A673 (cell line): Measurements from ENCODE around the gene SPINK1. TPM values are rescaled to one million over a fixed set of nuclear protein-coding genes. Genes with fewer than 3 reads are reported as not detected.

Source experiments
- BruUV-seq: library from RNA; stranded (reverse); fragments of 400-500 nt; replicated peaks from 2 replicates; lab custom pipeline; 2021; lab: Mats Ljungman, UMichigan
- CTCF ChIA-PET: fragments of 300-600 bp; sonication (Branson Sonifier 250); formaldehyde crosslinking; loops from one replicate; lab custom pipeline; 2022; ENCODE audit warnings: antibody characterized with exemption; lab: Charles Lee
- POLR2A ChIA-PET: fragments of 300-600 bp; sonication (Branson Sonifier 250); formaldehyde crosslinking; loops from one replicate; lab custom pipeline; 2022; ENCODE audit warnings: antibody characterized with exemption; ENCODE audit not compliant: low non-redundant PET; lab: Charles Lee
- DNase-seq: peaks from one replicate; pipeline ENCODE4 v3.0.0-alpha.2; 2015; ENCODE audit warnings: low spot score
- H3K27ac ChIP-seq: fragments of 200-600 bp; sonication (generic); 2 replicates; pipeline ENCODE4 v1.5.1; 2016; ENCODE audit warnings: mixed run types, low read depth, mild to moderate bottlenecking, mixed read lengths, antibody characterized with exemption, low read length; ENCODE audit not compliant: poor library complexity, severe bottlenecking
- H3K27me3 ChIP-seq: fragments of 200-600 bp; sonication (generic); replicated peaks from 2 replicates; pipeline ENCODE4 v1.6.1; 2017; ENCODE audit warnings: mixed run types, low read depth, mild to moderate bottlenecking, mixed read lengths, antibody characterized with exemption, low read length; ENCODE audit not compliant: insufficient read depth, poor library complexity
- H3K36me3 ChIP-seq: fragments of 200-600 bp; sonication (generic); 2 replicates; pipeline ENCODE4 v1.6.1; 2016; ENCODE audit warnings: mixed run types, mild to moderate bottlenecking, mixed read lengths, antibody characterized with exemption, low read length; ENCODE audit not compliant: insufficient read depth, poor library complexity, severe bottlenecking
- H3K4me1 ChIP-seq: fragments of 200-600 bp; sonication (generic); 2 replicates; pipeline ENCODE4 v1.6.1; 2017; ENCODE audit warnings: mixed run types, mild to moderate bottlenecking, mixed read lengths, antibody characterized with exemption, low read length; ENCODE audit not compliant: insufficient read depth, poor library complexity, severe bottlenecking
- H3K4me3 ChIP-seq: fragments of 200-600 bp; sonication (generic); 2 replicates; pipeline ENCODE4 v1.5.1; 2016; ENCODE audit warnings: low read depth, mixed run types, mild to moderate bottlenecking, mixed read lengths, low read length; ENCODE audit not compliant: poor library complexity, severe bottlenecking
- H3K9me3 ChIP-seq: fragments of 200-600 bp; sonication (generic); 2 replicates; pipeline ENCODE4 v1.6.1; 2016; ENCODE audit warnings: mixed run types, low read depth, mild to moderate bottlenecking, mixed read lengths, antibody characterized with exemption, low read length; ENCODE audit not compliant: poor library complexity, severe bottlenecking
- EZH2 ChIP-seq: fragments of 200-600 bp; sonication (generic); IDR thresholded peaks from 2 replicates; pipeline ENCODE4 v1.6.1; 2017; ENCODE audit warnings: borderline replicate concordance, low read depth, mild to moderate bottlenecking, mixed read lengths, antibody characterized with exemption, low read length; ENCODE audit not compliant: poor library complexity, severe bottlenecking
- intact Hi-C: fragments of 100-400 bp; cut with micrococcal nuclease; formaldehyde crosslinking; loops from one replicate; pipeline ENCODE4 v1.10.0; 2022; ENCODE audit not compliant: unreplicated experiment
- total RNA-seq: library from RNA; stranded (reverse); gene quantifications from 2 replicates; pipeline ENCODE4 v1.2.3, GENCODE V29; 2021
- TF ChIP-seq, protein P1 (sequence below): fragments of 300-800, 200-600 bp; sonication (generic); conservative IDR thresholded peaks from 2 replicates; pipeline ENCODE4 v1.5.1; 2017; ENCODE audit warnings: low read depth, mild to moderate bottlenecking, antibody characterized with exemption, low read length, moderate library complexity, mixed read lengths

SPINK1 gene
- total RNA-seq, 1 experiment from 2014 or later: not detected

- POLR2A ChIA-PET: no interaction called here
- TF ChIP-seq, protein P1, sequence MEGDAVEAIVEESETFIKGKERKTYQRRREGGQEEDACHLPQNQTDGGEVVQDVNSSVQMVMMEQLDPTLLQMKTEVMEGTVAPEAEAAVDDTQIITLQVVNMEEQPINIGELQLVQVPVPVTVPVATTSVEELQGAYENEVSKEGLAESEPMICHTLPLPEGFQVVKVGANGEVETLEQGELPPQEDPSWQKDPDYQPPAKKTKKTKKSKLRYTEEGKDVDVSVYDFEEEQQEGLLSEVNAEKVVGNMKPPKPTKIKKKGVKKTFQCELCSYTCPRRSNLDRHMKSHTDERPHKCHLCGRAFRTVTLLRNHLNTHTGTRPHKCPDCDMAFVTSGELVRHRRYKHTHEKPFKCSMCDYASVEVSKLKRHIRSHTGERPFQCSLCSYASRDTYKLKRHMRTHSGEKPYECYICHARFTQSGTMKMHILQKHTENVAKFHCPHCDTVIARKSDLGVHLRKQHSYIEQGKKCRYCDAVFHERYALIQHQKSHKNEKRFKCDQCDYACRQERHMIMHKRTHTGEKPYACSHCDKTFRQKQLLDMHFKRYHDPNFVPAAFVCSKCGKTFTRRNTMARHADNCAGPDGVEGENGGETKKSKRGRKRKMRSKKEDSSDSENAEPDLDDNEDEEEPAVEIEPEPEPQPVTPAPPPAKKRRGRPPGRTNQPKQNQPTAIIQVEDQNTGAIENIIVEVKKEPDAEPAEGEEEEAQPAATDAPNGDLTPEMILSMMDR: no peak
- no peak for TF ChIP-seq EZH2
- CTCF ChIA-PET: no interaction called here
- Histone ChIP-seq H3K27me3 (no peaks in the 10 kb centered on the region), H3K36me3 (no peaks in the 10 kb centered on the region), H3K4me3 (no peak overlapping the region), H3K4me1 (peaks cover 1% of the 10 kb centered on the region), H3K9me3 (no peaks in the 10 kb centered on the region), H3K27ac (no peak overlapping the region)
- no TSS peak for BruUV-seq
- DNase-seq: no peak
- intact Hi-C loops: loop anchor here (5.0 kb wide), 1 partner anchor 132 kb away; no protein-coding TSS in a partner anchor
Observed at GRCh38 chr5:147859962-147860640, 28.6 kb upstream of the SPINK1 start.

DNA sequence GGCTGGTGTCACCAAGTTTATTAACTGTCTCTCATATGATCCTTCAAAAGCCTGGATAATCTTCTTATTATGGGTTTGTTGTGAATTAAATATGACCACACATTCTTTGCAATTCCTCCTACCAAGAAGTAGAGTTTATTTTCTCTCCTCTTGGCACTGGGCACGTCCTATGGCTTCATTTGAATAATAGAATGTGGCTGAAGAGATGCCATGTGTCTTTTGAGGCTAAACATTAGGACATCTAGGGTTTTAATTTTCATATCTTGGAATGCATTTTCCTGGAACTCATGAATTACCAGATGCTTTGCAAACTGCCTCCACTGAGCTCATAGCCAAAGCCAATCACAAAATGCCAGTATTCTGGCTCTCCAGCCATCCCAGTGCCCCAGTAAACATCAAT is 27.1 kb upstream of the SPINK1 start:
- H3K27ac ChIP-seq: no peak overlapping the region
- CTCF ChIA-PET: no interaction called here
- TF ChIP-seq, protein P1: no peak
- no peaks in the 10 kb centered on the region for H3K9me3 ChIP-seq
- POLR2A ChIA-PET: interaction anchor here (0.6 kb wide), 1 partner anchor 14 kb away, joined by 3 read pairs; no protein-coding TSS in a partner anchor
- peaks cover 9% of the 10 kb centered on the region for H3K4me1 ChIP-seq
- intact Hi-C loops: loop anchor here (1.0 to 5.0 kb wide), 2 partner anchors 77 to 134 kb away; no protein-coding TSS in a partner anchor
- BruUV-seq: no TSS peak
- DNase-seq: no peak
- no peaks in the 10 kb centered on the region for H3K36me3 ChIP-seq
- no peak overlapping the region for H3K4me3 ChIP-seq
- no peaks in the 10 kb centered on the region for H3K27me3 ChIP-seq

DNA sequence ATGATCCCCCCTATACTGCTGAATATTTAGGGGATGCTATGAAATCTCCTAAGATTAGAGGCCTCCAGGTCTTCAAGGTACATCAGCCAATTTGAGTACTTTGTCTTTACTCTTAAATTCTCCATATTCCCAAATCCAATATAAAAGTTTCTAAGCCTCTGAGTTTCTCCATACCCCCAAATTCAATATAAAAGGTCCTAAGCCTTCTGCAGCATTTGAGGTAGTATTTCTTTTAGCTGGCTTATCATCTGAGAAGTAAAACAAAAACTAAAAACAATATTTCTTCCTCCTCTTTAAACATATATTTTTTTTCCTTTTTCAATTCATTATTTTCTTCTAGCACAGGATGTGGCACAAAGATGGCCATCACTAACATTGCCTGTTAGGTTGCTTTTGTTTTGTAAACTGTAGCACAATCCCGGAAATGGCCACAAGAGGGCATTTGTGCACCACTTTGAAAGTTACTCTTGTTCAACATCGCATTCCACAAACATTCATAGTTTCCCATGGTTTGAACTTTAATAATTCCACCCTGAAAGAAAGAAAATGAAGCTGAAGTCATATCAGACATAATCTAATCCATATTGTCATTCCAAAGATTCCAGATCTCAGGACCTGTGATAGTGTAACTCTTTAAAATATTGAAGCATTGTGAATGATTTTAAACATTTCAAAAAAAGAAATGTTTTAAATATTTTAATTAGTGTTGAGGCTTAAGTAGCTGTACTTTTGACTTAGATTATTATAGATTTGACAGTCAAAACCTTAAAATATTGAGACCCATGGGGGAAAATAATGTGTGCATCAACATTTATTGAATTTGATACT is 26.0 kb upstream of the SPINK1 start:
- intact Hi-C loops: loop anchor here (1.0 to 5.0 kb wide), 2 partner anchors 78 to 135 kb away; no protein-coding TSS in a partner anchor

More for the DNA sequence above, 26.0 kb upstream of the SPINK1 start:
- Histone ChIP-seq H3K27me3 (no peaks in the 10 kb centered on the region), H3K4me3 (no peak overlapping the region), H3K27ac (no peak overlapping the region), H3K9me3 (no peaks in the 10 kb centered on the region), H3K4me1 (peaks cover 9% of the 10 kb centered on the region), H3K36me3 (no peaks in the 10 kb centered on the region)
- CTCF ChIA-PET: interaction anchor here (0.7 to 0.8 kb wide), 2 partner anchors 137 to 279 kb away, joined by 3 to 4 read pairs; no protein-coding TSS in a partner anchor
- TF ChIP-seq, protein P1: peak; percentile 91
- no peak for TF ChIP-seq EZH2
- no TSS peak for BruUV-seq
- POLR2A ChIA-PET: no interaction called here
- DNase-seq: peak; percentile 81
